Gastroesophageal sphincter (tissue), 3 donors: Measurements from ENCODE around the gene TNIP1.

Experiments used
- CTCF ChIP-seq, 4 experiments: fragments of 200-600 bp in 2 of 4; fragments of 450-650 bp in 2 of 4; sonication (generic) in 1 of 4; IDR thresholded peaks; one replicate each; pipeline ENCODE4 v1.5.1; 2017 to 2019; ENCODE audit warnings: antibody characterized with exemption in 4 of 4, mild to moderate bottlenecking in 2 of 4, moderate library complexity in 2 of 4
- EP300 ChIP-seq: sonication (generic); formaldehyde crosslinking; IDR thresholded peaks from one replicate; pipeline ENCODE4 v1.6.1; 2017; ENCODE audit warnings: antibody characterized with exemption, mild to moderate bottlenecking
- POLR2A ChIP-seq, 2 donors: fragments of 450-650 bp; IDR thresholded peaks; one replicate each; pipeline ENCODE4 v1.6.1; 2017; ENCODE audit warnings: antibody characterized with exemption in 2 of 2, mild to moderate bottlenecking in 2 of 2, moderate library complexity in 1 of 2
- POLR2AphosphoS5 ChIP-seq: sonication (generic); formaldehyde crosslinking; IDR thresholded peaks from one replicate; pipeline ENCODE4 v1.6.1; 2017; ENCODE audit warnings: antibody characterized with exemption

- no peak for TF ChIP-seq POLR2A (IDR thresholded peaks at IDR 0.05)
- no peak for TF ChIP-seq CTCF (IDR thresholded peaks at IDR 0.05)
- TF ChIP-seq EP300 = no peak
- no peak for TF ChIP-seq POLR2AphosphoS5
Measured at GRCh38 chr5:151130235-151130921, 49.5 kb upstream of the TNIP1 start.
